GM12865 (cell line): ENCODE data around the gene ASB9.

ENCODE experiments used
- DNase-seq: peaks from one replicate; pipeline ENCODE4 v3.0.0; 2010; ENCODE audit warnings: low read depth
- H3K4me3 ChIP-seq: 2 replicates; pipeline ENCODE4 v1.5.1; 2011; ENCODE audit warnings: mild to moderate bottlenecking, low read depth, low read length, control low read depth
- TF ChIP-seq, protein P1 (sequence below): IDR thresholded peaks from 2 replicates; pipeline ENCODE4 v1.5.1; 2011; ENCODE audit warnings: low read length, control low read depth, low read depth, inconsistent platforms; ENCODE audit not compliant: insufficient read depth; ENCODE audit errors: missing control alignments

The ASB9 gene

DNA sequence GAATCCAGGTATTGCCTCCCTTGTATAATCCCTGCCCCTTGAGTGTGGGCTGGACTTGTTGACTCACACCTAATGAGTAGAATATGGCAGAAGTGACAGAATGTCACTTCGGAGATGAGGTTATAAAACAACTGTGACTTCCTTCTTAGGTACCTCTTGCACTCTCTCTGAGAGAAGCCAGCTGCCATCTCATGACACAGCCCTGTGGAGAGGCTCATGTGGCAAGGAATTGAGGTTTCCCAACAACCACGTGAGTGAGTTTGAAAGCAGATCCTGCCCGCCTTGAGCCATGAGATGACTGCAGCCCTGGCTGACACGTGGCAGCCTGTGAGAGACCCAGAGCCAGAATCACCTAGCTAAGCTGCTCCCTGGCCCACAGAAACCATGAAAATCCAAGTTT, 32.0 kb upstream of the ASB9 start:
- TF ChIP-seq, protein P1, sequence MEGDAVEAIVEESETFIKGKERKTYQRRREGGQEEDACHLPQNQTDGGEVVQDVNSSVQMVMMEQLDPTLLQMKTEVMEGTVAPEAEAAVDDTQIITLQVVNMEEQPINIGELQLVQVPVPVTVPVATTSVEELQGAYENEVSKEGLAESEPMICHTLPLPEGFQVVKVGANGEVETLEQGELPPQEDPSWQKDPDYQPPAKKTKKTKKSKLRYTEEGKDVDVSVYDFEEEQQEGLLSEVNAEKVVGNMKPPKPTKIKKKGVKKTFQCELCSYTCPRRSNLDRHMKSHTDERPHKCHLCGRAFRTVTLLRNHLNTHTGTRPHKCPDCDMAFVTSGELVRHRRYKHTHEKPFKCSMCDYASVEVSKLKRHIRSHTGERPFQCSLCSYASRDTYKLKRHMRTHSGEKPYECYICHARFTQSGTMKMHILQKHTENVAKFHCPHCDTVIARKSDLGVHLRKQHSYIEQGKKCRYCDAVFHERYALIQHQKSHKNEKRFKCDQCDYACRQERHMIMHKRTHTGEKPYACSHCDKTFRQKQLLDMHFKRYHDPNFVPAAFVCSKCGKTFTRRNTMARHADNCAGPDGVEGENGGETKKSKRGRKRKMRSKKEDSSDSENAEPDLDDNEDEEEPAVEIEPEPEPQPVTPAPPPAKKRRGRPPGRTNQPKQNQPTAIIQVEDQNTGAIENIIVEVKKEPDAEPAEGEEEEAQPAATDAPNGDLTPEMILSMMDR = no peak
- DNase-seq = peak; percentile 18
- H3K4me3 ChIP-seq = no peak overlapping the region

DNA sequence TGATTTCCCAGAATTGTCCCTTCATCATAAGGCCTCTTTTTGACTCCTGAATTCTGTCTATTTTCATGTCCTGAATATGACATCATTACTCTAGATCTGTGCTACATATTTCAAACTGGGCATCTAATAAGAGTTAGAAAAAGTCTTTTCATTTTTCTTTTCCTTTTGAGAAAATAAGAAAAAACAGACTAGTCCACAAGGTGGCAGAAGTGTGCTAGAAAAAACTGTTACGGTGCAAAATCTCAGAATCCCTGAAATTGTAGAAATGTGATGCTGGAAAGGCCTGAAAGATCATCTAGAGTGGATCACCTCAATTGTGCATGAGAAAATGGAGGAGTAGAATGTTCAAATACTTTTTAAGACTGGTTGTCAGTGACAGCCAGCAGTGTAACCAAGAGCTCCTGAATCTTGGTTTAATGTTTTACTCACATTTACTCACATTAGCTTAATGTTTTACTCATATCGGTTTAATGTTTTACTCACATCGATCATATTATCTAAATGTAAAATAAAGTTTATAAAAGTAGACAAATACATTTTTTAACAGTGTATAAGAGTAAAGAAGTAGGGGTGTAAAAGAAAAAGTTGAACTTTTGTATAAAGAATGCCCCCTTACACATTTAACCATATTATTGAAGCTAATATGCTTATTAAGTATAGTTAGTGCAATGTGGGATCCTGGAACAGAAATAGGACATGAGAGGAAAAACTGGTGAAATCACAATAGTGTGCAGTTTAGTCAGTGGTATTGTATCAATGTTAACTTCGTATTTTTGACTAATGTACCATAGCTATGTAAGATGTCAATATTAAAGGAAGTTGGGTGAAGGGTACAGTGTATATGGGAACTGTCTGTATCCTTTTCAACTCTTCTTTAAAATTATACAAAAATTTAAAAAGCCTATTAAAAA, 30.3 kb upstream of the ASB9 start:
- TF ChIP-seq, protein P1 = peak; percentile 34
- peak; percentile 1 for DNase-seq
- H3K4me3 ChIP-seq = no peak overlapping the region

DNA sequence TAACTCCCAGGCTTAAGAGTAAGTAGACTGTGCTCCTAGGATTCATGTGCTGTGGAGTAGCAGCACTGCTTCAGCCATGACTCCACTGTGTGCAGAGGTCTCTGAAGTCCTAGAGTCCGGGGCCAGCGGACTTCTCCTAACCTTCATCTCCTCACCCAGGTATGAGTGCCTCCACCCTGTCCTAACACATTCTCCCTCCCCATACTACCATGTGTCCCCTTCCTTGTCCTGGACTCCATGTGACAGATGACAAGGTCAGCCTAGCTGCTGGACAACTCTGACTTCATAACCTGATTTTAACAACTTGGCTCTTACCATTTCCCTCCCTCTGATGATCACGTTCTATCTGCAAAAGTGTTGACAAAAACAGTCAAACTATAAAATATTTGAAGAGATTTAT, 28.9 kb upstream of the ASB9 start:
- H3K4me3 ChIP-seq = no peak overlapping the region
- DNase-seq = no peak
- TF ChIP-seq, protein P1 = no peak

DNA sequence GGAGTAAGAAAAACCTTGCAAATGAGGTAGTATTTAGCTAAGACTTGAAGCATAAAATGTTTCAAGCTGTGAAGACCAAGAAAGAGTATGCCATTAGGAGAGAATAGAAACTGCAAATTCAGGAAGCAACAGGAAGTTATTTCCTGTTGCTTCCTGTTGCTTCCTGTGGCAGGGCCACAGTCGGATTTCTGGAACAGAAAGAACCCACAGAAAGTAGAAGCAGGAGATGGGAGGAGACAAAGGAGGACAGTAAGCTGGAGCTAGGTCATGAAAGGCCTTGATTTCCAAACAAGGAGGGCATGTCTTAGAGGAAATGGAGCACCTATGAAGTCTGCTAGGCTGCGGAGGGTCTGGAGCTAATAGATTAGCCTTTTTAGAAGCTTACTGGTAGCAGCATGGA, 28.3 kb upstream of the ASB9 start:
- DNase-seq = no peak
- no peak overlapping the region for H3K4me3 ChIP-seq
- TF ChIP-seq, protein P1 = no peak

DNA sequence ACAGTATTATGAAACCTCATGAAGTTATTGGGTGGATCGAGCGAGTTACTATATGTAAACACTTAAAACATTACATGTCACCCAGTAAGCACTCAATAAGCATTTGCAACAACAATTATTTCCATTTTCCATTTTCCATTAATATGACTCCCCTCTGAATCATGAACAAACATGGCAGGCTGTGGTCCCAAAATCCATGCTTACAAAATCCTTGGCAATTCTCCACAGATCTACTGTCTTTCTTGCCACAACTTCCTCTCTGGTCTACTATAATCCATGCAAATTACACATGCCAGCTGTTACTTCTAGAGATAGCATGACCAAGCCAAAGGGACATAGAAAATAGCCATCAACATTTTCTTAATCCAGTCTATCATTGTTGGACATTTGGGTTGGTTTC, 23.6 kb upstream of the ASB9 start:
- TF ChIP-seq, protein P1 = no peak
- no peak for DNase-seq
- H3K4me3 ChIP-seq = no peak overlapping the region

DNA sequence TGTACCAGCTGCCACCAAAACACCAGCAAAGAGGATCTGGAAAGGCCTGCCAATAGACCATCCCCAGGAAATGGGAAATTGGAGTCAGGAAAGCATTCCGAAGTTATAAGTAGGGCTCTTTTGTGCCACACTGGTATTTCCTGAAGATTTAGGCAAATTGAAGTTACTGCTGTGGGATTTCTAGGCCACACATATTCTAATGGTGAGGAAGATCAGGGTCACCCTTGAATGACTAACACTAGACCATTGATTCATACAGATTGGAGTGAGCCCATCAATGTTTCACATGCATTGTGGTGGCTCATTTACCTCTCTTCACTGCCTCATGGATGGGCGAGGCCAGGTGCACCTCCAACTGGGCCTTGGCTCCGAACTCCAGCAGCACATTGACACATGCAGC, 23.0 kb upstream of the ASB9 start:
- H3K4me3 ChIP-seq = no peak overlapping the region
- no peak for DNase-seq
- TF ChIP-seq, protein P1 = no peak

DNA sequence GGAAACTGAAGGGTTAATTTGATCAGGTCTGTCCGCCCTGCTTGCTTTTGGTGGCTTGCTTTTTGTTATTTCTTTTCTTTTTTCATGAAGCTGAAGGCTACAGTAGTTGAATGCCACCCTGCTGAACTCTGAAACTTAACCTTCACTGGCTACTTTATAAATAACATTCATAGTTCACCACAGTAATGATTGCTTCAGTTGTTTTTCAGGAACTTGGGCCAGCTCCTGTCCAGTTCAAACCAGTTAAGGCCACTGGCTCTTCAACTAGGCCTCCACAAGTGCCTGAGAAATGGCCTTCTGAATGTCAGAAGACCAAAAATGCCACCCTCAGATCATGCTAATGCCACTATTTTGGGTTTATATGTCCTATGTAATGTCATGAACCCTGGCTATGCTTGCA, 7.7 kb upstream of the ASB9 start:
- DNase-seq = no peak
- H3K4me3 ChIP-seq = no peak overlapping the region
- TF ChIP-seq, protein P1 = no peak
